A549 (cell line): ENCODE data around the gene EYA3. TPM values are rescaled to one million over a fixed set of nuclear protein-coding genes. Genes with fewer than 3 reads are reported as not detected.

ENCODE experiments used
- ATAC-seq, 2 experiments: fragments of 200-7000 bp in 1 of 2; fragments of >200 bp in 1 of 2; cut with Nextera tagmentation in 1 of 2; cut with Tn5 transposase in 1 of 2; 3 replicates each; pipeline versions ENCODE4 v1.8.0 to v1.9.1; 2018 to 2020; ENCODE audit warnings: mild to moderate bottlenecking in 1 of 2, moderate library complexity in 1 of 2
- CTCF ChIA-PET: fragments of 300-600 bp; sonication (Branson Sonifier 250); formaldehyde crosslinking; extraction: SDS; loops from one replicate; lab custom pipeline; 2021; ENCODE audit warnings: antibody characterized with exemption, inconsistent platforms; lab: Yijun Ruan, JAX
- POLR2A ChIA-PET: fragments of 350-600 bp; formaldehyde crosslinking; extraction: SDS; loops from one replicate; lab custom pipeline; 2021; ENCODE audit warnings: antibody characterized with exemption, inconsistent platforms; lab: Yijun Ruan, JAX
- DNase-seq, 2 experiments: peaks; one replicate each; pipeline versions ENCODE4 v3.0.0 to v3.0.0-alpha.2; 2011 to 2016; ENCODE audit warnings: low read depth in 1 of 2, low spot score in 1 of 2
- FAIRE-seq: peaks from 2 replicates; lab custom pipeline; 2011; peaks lifted over from hg19 to GRCh38; lab: Jason Lieb, UNC
- H3K27ac ChIP-seq, 2 experiments: fragments of >200 bp; sonication (Bioruptor Twin); formaldehyde crosslinking; 3 replicates each; pipeline ENCODE4 v1.5.1; 2016 to 2017
- H3K4me1 ChIP-seq: fragments of >200 bp; sonication (Bioruptor Twin); formaldehyde crosslinking; 3 replicates; pipeline ENCODE4 v1.6.1; 2016
- H3K4me2 ChIP-seq: fragments of >200 bp; sonication (Bioruptor Twin); formaldehyde crosslinking; 3 replicates; pipeline ENCODE4 v1.6.1; 2016
- H3K4me3 ChIP-seq: fragments of >200 bp; sonication (Bioruptor Twin); formaldehyde crosslinking; 3 replicates; pipeline ENCODE4 v1.5.1; 2016
- H3K9me3 ChIP-seq: fragments of >200 bp; sonication (Bioruptor Twin); formaldehyde crosslinking; 3 replicates; pipeline ENCODE4 v1.6.1; 2016
- CBX8 ChIP-seq: fragments of 200-600 bp; sonication (generic); IDR thresholded peaks from 2 replicates; pipeline ENCODE4 v1.6.1; 2016
- CEBPB ChIP-seq, 2 experiments: fragments of >200 bp in 1 of 2; sonication (Bioruptor Twin) in 1 of 2; formaldehyde crosslinking in 1 of 2; IDR thresholded peaks; 2 replicates each; pipeline ENCODE4 v1.6.1; 2012 to 2016
- CHD4 ChIP-seq: fragments of 200-600 bp; sonication (generic); IDR thresholded peaks from 2 replicates; pipeline ENCODE4 v1.6.1; 2016; ENCODE audit warnings: antibody characterized with exemption, mild to moderate bottlenecking, borderline replicate concordance
- FOSB ChIP-seq: fragments of 250-450 bp; sonication (Bioruptor Pico); IDR thresholded peaks from 2 replicates; pipeline ENCODE4 v1.5.0; 2020; ENCODE audit warnings: mild to moderate bottlenecking, moderate library complexity
- FOXS1 ChIP-seq: fragments of 250-450 bp; sonication (Bioruptor Pico); IDR thresholded peaks from 2 replicates; pipeline ENCODE4 v1.5.0; 2020; ENCODE audit warnings: mild to moderate bottlenecking, moderate library complexity
- GATA3 ChIP-seq: IDR thresholded peaks from 2 replicates; pipeline ENCODE4 v1.6.1; 2012; ENCODE audit warnings: borderline replicate concordance
- HOXB13 ChIP-seq: fragments of 250-450 bp; sonication (Bioruptor Pico); IDR thresholded peaks from 2 replicates; pipeline ENCODE4 v1.5.0; 2020; ENCODE audit warnings: low read depth, mild to moderate bottlenecking, moderate library complexity
- HOXB5 ChIP-seq: fragments of 250-450 bp; sonication (Bioruptor Pico); IDR thresholded peaks from 2 replicates; pipeline ENCODE4 v1.5.0; 2020; ENCODE audit warnings: mild to moderate bottlenecking, moderate library complexity
- MAFK ChIP-seq: fragments of 450-650 bp; IDR thresholded peaks from 2 replicates; pipeline ENCODE4 v1.6.1; 2014; ENCODE audit not compliant: partially characterized antibody
- MYC ChIP-seq: IDR thresholded peaks from 2 replicates; pipeline ENCODE4 v1.6.1; 2012; ENCODE audit warnings: mild to moderate bottlenecking, inconsistent platforms, low read length, improper control_type of control experiment, borderline replicate concordance
- TP53 ChIP-seq: fragments of 250-450 bp; sonication (Bioruptor Pico); IDR thresholded peaks from 2 replicates; pipeline ENCODE4 v1.5.0; 2021; ENCODE audit warnings: mild to moderate bottlenecking, moderate library complexity
- USF2 ChIP-seq: fragments of 450-650 bp; IDR thresholded peaks from 2 replicates; pipeline ENCODE4 v1.6.1; 2014; ENCODE audit warnings: antibody characterized with exemption
- ZFP36 ChIP-seq: fragments of 450-650 bp; IDR thresholded peaks from 2 replicates; pipeline ENCODE4 v1.6.1; 2014; ENCODE audit warnings: borderline replicate concordance; ENCODE audit not compliant: partially characterized antibody
- ZSCAN20 ChIP-seq: fragments of 250-450 bp; sonication (Bioruptor Pico); IDR thresholded peaks from 2 replicates; pipeline ENCODE4 v1.8.0; 2022; ENCODE audit warnings: mild to moderate bottlenecking, moderate library complexity
- WGBS: methylation state at CpG from one replicate; pipeline ENCODE4 v1.1.6; 2017; ENCODE audit errors: missing lambda C conversion rate; 5-methylcytosine and 5-hydroxymethylcytosine counted together
- polyA plus RNA-seq, 4 experiments: library from polyadenylated mRNA; depleted of rRNA in 3 of 4; stranded (reverse); fragments of >200 nt; fragmentation: RNase III in 1 of 4; extraction: RNeasy Plus Mini Kit Qiagen cat#74134 plus additional on column Dnase treatment in 1 of 4; gene quantifications; 2 replicates in 3 of 4; 3 replicates in 1 of 4; pipeline ENCODE4 v1.2.3, GENCODE V29; 2011 to 2017
- TF ChIP-seq, protein P1 (sequence below): fragments of >200 bp; sonication (Bioruptor Twin); formaldehyde crosslinking; IDR thresholded peaks from 3 replicates; pipeline ENCODE4 v1.5.1; 2016

EYA3 gene
- polyA plus RNA-seq, 2 of the 4 experiments (the other 2 are of a cell fraction) = 5.7 to 9.3 TPM

GRCh38 chr1:28086651-28087050 lies 1.8 kb downstream of the EYA3 start:
- ATAC-seq (no peak), DNase-seq (no peak), FAIRE-seq (no peak)
- ChIA-PET CTCF (interaction anchor here (1.4 to 8.8 kb wide), 2 partner anchors 125 to 228 kb away, joined by 3 to 144 read pairs; no protein-coding TSS in a partner anchor), POLR2A (no interaction called here)
- 68% methylated on average over 1 of the region's 1 CpG for WGBS
- Histone ChIP-seq H3K4me1 (peaks cover 23% of the 10 kb centered on the region; the same call in 2 of the 3 replicates), H3K4me3 (no peak overlapping the region), H3K27ac (no peak overlapping the region), H3K9me3 (no peaks in the 10 kb centered on the region), H3K4me2 (peak overlapping the region; percentile 91)
- no peak for TF ChIP-seq HOXB5 (CRISPR knock-in tag)
- TF ChIP-seq ZSCAN20 = no peak
- TF ChIP-seq GATA3 = no peak

- Histone ChIP-seq H3K27ac (no peak overlapping the region), H3K9me3 (no peaks in the 10 kb centered on the region)
- ATAC-seq (no peak), DNase-seq (no peak), FAIRE-seq (no peak)
- ChIA-PET CTCF (interaction anchor here (8.8 kb wide), 1 partner anchor 126 kb away, joined by 144 read pairs; no protein-coding TSS in a partner anchor), POLR2A (no interaction called here)
- WGBS = 79% methylated on average over 5 of the region's 5 CpGs
- TF ChIP-seq ZFP36 = no peak
- TF ChIP-seq, all 56 proteins: peak for 0
- Histone ChIP-seq H3K4me1 (peaks cover 23% of the 10 kb centered on the region; the same call in 2 of the 3 replicates), H3K4me3 (no peak overlapping the region), H3K4me2 (0 out of 3 replicates have a peak overlapping the region, but pooled peaks have one; percentile 7)
These were observed 3.3 kb downstream of the EYA3 start for GRCh38 chr1:28085129-28085528.

GRCh38 chr1:28083876-28084275 lies 4.5 kb downstream of the EYA3 start:
- WGBS = 22% methylated on average over 1 of the region's 1 CpG
- no peak overlapping the region for H3K27ac ChIP-seq
- FAIRE-seq (no peak), DNase-seq (no peak), ATAC-seq (no peak)
- H3K4me3 ChIP-seq = no peak overlapping the region
- no peaks in the 10 kb centered on the region for H3K9me3 ChIP-seq
- TF ChIP-seq ZSCAN20 (no peak), FOSB (CRISPR knock-in tag) (no peak)
- TF ChIP-seq, protein P1, sequence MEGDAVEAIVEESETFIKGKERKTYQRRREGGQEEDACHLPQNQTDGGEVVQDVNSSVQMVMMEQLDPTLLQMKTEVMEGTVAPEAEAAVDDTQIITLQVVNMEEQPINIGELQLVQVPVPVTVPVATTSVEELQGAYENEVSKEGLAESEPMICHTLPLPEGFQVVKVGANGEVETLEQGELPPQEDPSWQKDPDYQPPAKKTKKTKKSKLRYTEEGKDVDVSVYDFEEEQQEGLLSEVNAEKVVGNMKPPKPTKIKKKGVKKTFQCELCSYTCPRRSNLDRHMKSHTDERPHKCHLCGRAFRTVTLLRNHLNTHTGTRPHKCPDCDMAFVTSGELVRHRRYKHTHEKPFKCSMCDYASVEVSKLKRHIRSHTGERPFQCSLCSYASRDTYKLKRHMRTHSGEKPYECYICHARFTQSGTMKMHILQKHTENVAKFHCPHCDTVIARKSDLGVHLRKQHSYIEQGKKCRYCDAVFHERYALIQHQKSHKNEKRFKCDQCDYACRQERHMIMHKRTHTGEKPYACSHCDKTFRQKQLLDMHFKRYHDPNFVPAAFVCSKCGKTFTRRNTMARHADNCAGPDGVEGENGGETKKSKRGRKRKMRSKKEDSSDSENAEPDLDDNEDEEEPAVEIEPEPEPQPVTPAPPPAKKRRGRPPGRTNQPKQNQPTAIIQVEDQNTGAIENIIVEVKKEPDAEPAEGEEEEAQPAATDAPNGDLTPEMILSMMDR = no peak
- H3K4me1 ChIP-seq = peaks cover 23% of the 10 kb centered on the region; the same call in 2 of the 3 replicates
- H3K4me2 ChIP-seq = peak overlapping the region; percentile 18; the same call in 2 of the 3 replicates
- POLR2A ChIA-PET = no interaction called here
- CTCF ChIA-PET = interaction anchor here (1.0 kb wide), 1 partner anchor 11 kb away, joined by 3 read pairs; no protein-coding TSS in a partner anchor

GRCh38 chr1:28078680-28079626 lies 9.5 kb downstream of the EYA3 start:
- Histone ChIP-seq H3K4me1 (peaks cover 10% of the 10 kb centered on the region; the same call in 2 of the 3 replicates), H3K4me2 (peak overlapping the region; percentile 7; the same call in 1 of the 3 replicates), H3K4me3 (no peak overlapping the region), H3K27ac (no peak overlapping the region), H3K9me3 (no peaks in the 10 kb centered on the region)
- DNase-seq = no peak
- TF ChIP-seq CEBPB (IDR thresholded peaks at IDR 0.05) (no peak), MAFK (peak; percentile 51)
- no peak for FAIRE-seq
- CTCF ChIA-PET = interaction anchor here (1.1 to 2.1 kb wide), 5 partner anchors 13 to 221 kb away, joined by 3 to 6 read pairs (median 3); no protein-coding TSS in a partner anchor
- no peak for ATAC-seq
- WGBS = 84% methylated on average over 8 of the region's 8 CpGs
- POLR2A ChIA-PET = interaction anchor here (2.6 kb wide), 1 partner anchor 9 kb away, joined by 10 read pairs; the partner anchor contains the start of gene EYA3

- H3K27ac ChIP-seq = no peak overlapping the region
- H3K4me1 ChIP-seq = peaks cover 6% of the 10 kb centered on the region; the same call in 2 of the 3 replicates
- CTCF ChIA-PET = interaction anchor here (0.8 to 2.1 kb wide), 6 partner anchors 11 to 220 kb away, joined by 3 to 6 read pairs (median 3); no protein-coding TSS in a partner anchor
- TF ChIP-seq CBX8 (no peak), USF2 (no peak), MAFK (no peak), HOXB13 (no peak), TP53 (CRISPR knock-in tag) (no peak), ZFP36 (no peak), CHD4 (no peak), FOXS1 (CRISPR knock-in tag) (no peak), MYC (no peak)
- POLR2A ChIA-PET = interaction anchor here (2.6 kb wide), 1 partner anchor 10 kb away, joined by 10 read pairs; the partner anchor contains the start of gene EYA3
- FAIRE-seq (no peak), ATAC-seq (no peak), DNase-seq (no peak)
- no peaks in the 10 kb centered on the region for H3K9me3 ChIP-seq
- H3K4me3 ChIP-seq = no peak overlapping the region
- 78% methylated on average over 4 of the region's 4 CpGs for whole genome bisulfite sequencing
- H3K4me2 ChIP-seq = peak overlapping the region; percentile 7; the same call in 1 of the 3 replicates
These were observed 10.1 kb downstream of the EYA3 start for GRCh38 chr1:28078262-28078661.
